MM.1S (cell line): ENCODE results near the gene MYMK.

Source experiments
- CTCF ChIP-seq: fragments of 300-600 bp; sonication (generic); IDR thresholded peaks from 2 replicates; pipeline ENCODE4 v1.5.1; 2016; ENCODE audit warnings: antibody characterized with exemption, low read length, mixed read lengths
- EZH2phosphoT487 ChIP-seq: fragments of 300-600 bp; sonication (generic); IDR thresholded peaks from 2 replicates; pipeline ENCODE4 v1.6.1; 2018; ENCODE audit warnings: antibody characterized with exemption, low read length

- no peak for TF ChIP-seq CTCF
- no peak for TF ChIP-seq EZH2phosphoT487
Observed at GRCh38 chr9:133556354-133556753, 31.6 kb upstream of the MYMK start.
